Peyer's patch (tissue), 4 donors: ENCODE data around the gene NHSL2.

Experiments
- POLR2A ChIP-seq, 2 donors: fragments of 450-650 bp; IDR thresholded peaks; one replicate each; pipeline ENCODE4 v1.5.1; 2017; ENCODE audit warnings: antibody characterized with exemption in 2 of 2, mild to moderate bottlenecking in 2 of 2, moderate library complexity in 2 of 2
- TF ChIP-seq, protein P1 (sequence below), 6 experiments: fragments of 450-650 bp in 4 of 6; fragments of 200-600 bp in 2 of 6; sonication (generic) in 1 of 6; IDR thresholded peaks; one replicate each; pipeline ENCODE4 v1.5.1; 2017 to 2019; ENCODE audit warnings: antibody characterized with exemption in 6 of 6, mild to moderate bottlenecking in 3 of 6, moderate library complexity in 1 of 6

DNA sequence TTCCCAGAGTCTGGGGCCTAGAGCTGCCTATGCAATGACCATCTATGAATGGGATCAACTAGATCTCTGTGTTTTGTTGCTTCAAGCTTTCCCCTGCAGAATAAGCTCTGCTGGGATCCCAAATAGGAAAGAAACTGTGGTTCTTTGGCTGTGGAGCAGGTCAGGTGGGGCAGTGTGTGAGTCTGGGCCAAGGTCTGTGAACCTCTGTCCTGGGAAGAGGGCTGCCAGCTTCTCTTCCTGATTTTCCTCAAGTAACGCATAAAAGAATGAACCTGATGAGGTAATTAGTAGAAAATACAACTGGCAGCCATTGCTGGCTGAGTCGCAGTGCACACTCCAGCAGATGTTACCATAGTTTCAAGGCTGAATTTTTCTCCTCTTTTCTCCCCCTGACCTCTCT is 266.3 kb downstream of the NHSL2 start:
- TF ChIP-seq, protein P1, sequence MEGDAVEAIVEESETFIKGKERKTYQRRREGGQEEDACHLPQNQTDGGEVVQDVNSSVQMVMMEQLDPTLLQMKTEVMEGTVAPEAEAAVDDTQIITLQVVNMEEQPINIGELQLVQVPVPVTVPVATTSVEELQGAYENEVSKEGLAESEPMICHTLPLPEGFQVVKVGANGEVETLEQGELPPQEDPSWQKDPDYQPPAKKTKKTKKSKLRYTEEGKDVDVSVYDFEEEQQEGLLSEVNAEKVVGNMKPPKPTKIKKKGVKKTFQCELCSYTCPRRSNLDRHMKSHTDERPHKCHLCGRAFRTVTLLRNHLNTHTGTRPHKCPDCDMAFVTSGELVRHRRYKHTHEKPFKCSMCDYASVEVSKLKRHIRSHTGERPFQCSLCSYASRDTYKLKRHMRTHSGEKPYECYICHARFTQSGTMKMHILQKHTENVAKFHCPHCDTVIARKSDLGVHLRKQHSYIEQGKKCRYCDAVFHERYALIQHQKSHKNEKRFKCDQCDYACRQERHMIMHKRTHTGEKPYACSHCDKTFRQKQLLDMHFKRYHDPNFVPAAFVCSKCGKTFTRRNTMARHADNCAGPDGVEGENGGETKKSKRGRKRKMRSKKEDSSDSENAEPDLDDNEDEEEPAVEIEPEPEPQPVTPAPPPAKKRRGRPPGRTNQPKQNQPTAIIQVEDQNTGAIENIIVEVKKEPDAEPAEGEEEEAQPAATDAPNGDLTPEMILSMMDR (IDR thresholded peaks at IDR 0.05): no peak
- TF ChIP-seq POLR2A (IDR thresholded peaks at IDR 0.05): no peak
